ENCODE results near the gene RPTOR.

DNA sequence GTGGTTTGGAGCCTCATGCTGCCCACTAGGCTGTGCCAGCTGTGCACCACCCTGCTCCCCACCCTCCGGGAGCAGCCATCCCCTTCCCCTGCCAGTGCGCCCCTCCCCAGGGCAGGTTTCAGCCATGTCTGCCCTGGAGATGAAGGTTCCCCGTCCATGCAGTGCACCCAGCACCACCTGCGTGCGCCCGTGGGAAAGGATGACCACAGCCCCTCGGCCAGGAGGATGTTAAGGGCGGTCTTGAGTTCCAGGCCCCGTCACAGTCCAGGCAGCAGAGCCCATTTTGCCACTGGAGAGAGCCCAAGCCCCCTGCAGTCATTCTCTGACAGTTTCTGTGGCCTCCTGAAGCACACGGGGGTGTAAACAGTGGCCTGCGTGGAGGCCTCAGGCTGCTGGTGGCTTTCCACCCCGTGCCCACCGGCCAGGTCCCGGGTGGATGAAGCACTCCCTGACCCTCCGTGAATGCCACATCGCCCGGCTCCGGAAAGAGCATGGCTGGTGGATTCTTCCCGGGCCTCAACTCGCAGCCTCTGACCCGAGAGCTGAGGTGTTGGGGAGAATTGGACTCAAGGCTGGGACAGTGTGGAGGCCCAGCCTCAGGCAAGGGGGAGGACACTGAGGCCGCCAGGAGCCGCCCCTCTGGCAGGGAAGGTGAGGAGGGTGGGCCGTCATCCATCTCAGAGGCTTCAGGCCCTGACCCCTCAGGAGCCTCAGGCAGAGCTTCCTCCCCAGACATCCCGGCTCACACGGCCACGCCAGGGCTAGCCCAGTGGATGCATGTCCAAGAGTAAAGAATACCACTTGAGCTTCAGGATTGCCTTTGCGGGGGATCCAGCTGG lies 377.3 kb downstream of the RPTOR start:
- no peak for TF ChIP-seq SMC3 (conservative IDR thresholded peaks at IDR 0.05; ENCODE audit: poor library complexity)
- TF ChIP-seq POLR2AphosphoS5 (IDR thresholded peaks at IDR 0.05), result no peak
- TF ChIP-seq EZH2 (IDR thresholded peaks at IDR 0.05; ENCODE audit: borderline replicate concordance, insufficient read depth, low read length, poor library complexity, severe bottlenecking), result no peak
- TF ChIP-seq, protein P1, sequence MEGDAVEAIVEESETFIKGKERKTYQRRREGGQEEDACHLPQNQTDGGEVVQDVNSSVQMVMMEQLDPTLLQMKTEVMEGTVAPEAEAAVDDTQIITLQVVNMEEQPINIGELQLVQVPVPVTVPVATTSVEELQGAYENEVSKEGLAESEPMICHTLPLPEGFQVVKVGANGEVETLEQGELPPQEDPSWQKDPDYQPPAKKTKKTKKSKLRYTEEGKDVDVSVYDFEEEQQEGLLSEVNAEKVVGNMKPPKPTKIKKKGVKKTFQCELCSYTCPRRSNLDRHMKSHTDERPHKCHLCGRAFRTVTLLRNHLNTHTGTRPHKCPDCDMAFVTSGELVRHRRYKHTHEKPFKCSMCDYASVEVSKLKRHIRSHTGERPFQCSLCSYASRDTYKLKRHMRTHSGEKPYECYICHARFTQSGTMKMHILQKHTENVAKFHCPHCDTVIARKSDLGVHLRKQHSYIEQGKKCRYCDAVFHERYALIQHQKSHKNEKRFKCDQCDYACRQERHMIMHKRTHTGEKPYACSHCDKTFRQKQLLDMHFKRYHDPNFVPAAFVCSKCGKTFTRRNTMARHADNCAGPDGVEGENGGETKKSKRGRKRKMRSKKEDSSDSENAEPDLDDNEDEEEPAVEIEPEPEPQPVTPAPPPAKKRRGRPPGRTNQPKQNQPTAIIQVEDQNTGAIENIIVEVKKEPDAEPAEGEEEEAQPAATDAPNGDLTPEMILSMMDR (IDR thresholded peaks at IDR 0.05; ENCODE audit: poor library complexity, severe bottlenecking), result no peak
- no peak for TF ChIP-seq TAF1 (IDR thresholded peaks at IDR 0.05; ENCODE audit: low read depth)
